ENCODE results near the gene PLA2G4B.
A peak's percentile ranks its signal among the peaks of the same experiment; 100 is the strongest.

DNA sequence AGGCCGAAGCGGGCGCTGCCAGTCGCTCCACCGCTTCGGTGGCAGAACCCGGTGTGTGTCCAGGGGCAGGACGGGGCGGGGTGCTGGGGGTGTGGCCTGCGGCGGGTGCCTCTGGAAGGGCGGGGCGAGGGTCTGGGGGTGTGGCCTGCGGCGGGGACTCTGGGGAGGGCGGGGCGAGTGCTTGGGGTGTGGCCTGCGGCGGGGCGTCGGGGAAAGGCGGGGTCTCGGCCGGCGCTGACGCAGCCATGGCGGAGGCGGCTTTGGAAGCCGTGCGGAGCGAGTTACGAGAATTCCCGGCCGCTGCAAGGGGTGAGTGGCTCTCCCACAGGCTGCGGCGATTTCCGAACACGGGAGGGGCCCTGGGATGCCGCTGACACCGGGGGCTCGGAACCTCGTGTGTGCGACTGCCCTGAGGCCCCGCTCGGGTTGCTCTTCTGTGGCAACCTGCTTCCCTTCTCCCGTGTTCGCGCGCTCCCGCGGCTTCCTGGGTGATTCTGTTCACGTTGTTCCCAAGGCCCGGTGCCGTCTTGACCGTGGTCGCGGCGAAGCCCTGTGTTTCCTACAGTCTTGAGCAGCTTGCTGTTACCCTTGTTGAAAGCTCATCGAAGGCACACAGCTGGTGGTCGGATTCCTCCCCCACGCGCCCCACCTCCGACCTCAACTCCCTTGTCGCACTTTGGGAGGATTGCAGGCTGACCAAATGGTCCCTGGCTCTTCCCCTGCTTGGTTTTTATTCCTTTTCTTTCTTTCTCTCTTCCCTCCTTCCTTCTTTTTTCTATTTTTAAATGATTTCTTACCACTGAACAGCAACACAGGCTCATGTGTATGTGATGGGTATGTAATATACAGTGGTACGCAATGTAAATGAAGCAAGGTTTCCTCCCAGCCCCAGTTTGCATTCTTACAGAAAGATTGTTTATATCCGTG lies 10.5 kb upstream of the PLA2G4B start, which contains the start of gene JMJD7:
- TF ChIP-seq, protein P1, sequence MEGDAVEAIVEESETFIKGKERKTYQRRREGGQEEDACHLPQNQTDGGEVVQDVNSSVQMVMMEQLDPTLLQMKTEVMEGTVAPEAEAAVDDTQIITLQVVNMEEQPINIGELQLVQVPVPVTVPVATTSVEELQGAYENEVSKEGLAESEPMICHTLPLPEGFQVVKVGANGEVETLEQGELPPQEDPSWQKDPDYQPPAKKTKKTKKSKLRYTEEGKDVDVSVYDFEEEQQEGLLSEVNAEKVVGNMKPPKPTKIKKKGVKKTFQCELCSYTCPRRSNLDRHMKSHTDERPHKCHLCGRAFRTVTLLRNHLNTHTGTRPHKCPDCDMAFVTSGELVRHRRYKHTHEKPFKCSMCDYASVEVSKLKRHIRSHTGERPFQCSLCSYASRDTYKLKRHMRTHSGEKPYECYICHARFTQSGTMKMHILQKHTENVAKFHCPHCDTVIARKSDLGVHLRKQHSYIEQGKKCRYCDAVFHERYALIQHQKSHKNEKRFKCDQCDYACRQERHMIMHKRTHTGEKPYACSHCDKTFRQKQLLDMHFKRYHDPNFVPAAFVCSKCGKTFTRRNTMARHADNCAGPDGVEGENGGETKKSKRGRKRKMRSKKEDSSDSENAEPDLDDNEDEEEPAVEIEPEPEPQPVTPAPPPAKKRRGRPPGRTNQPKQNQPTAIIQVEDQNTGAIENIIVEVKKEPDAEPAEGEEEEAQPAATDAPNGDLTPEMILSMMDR (IDR thresholded peaks at IDR 0.05) = no peak
- TF ChIP-seq POLR2A (IDR thresholded peaks at IDR 0.05) = peak; percentile 51 to 88
